Measurements from ENCODE around the gene L1TD1.

The L1TD1 gene

GRCh38 chr1:62247391-62248168, 52.9 kb downstream of the L1TD1 start:
- DNase-seq (ENCODE audit: low spot score): no peak
- H3K4me3 ChIP-seq: no peak overlapping the region
- TF ChIP-seq CTCF (IDR thresholded peaks at IDR 0.05): no peak
- no peak overlapping the region for H3K27ac ChIP-seq

GRCh38 chr1:62250126-62250726, 55.6 kb downstream of the L1TD1 start:
- no peak for DNase-seq (ENCODE audit: low spot score)
- Histone ChIP-seq H3K27ac (no peak overlapping the region), H3K4me3 (no peak overlapping the region)
- TF ChIP-seq CTCF (IDR thresholded peaks at IDR 0.05): no peak

- H3K27ac ChIP-seq: no peak overlapping the region
- H3K4me3 ChIP-seq: no peak overlapping the region
- TF ChIP-seq CTCF (IDR thresholded peaks at IDR 0.05): no peak
- no peak for DNase-seq (ENCODE audit: low spot score)
Observed at GRCh38 chr1:62259551-62259950, 64.9 kb downstream of the L1TD1 start.

GRCh38 chr1:62260688-62261087, 66.0 kb downstream of the L1TD1 start:
- Histone ChIP-seq H3K4me3 (no peak overlapping the region), H3K27ac (no peak overlapping the region)
- DNase-seq (ENCODE audit: low spot score): no peak
- TF ChIP-seq CTCF (IDR thresholded peaks at IDR 0.05): no peak
